ENCODE measurements around the gene WDR83. TPM values are rescaled to one million over a fixed set of nuclear protein-coding genes. Genes with fewer than 3 reads are reported as not detected.

The WDR83 gene
- total and polyA plus RNA-seq, 2 of the 8 experiments (the other 6 are each of a cell fraction or from before 2014, with no cell fraction given), result 12.6 to 15.3 TPM

- H3K36me3 ChIP-seq (ENCODE audit: control insufficient read depth in 2 of 4, insufficient read depth in 4 of 4, low read length in 3 of 4), result peaks cover under 1 to 12% (median 8%) of the 10 kb centered on the region in 4 experiments; a peak in 7 of 8 replicates
- peaks cover 4% of the 10 kb centered on the region; the same call in 1 of the 2 replicates for H3K79me1 ChIP-seq (ENCODE audit: low read depth, low read length)
- TF ChIP-seq SUZ12 (IDR thresholded peaks at IDR 0.05; ENCODE audit: low read length), result no peak
- TF ChIP-seq MAX (IDR thresholded peaks at IDR 0.05), result peak; percentile 7; the same call in 1 of the 2 replicates
- H2BK12ac ChIP-seq (ENCODE audit: low read depth, low read length), result no peak overlapping the region
- no peak overlapping the region for H3K14ac ChIP-seq (ENCODE audit: insufficient read length)
- H3K23me2 ChIP-seq (ENCODE audit: low read depth, low read length), result peaks cover 24% of the 10 kb centered on the region
- H3K27me3 ChIP-seq (replicated peaks in 1 of 4; ENCODE audit: control insufficient read depth in 3 of 4, extremely low read depth in 1 of 4, insufficient read depth in 3 of 4, low read length in 3 of 4), result no peaks in the 10 kb centered on the region; a peak in 1 of 7 replicates
- H2AFZ ChIP-seq (ENCODE audit: low read length), result peak overlapping the region; percentile 98; the same call in 1 of the 2 replicates
- H3K79me2 ChIP-seq (ENCODE audit: control insufficient read depth in 1 of 2, insufficient read depth in 2 of 2, low read length in 2 of 2), result peaks cover 0 to 22% of the 10 kb centered on the region in 2 experiments; a peak in 1 of 4 replicates
- H2BK5ac ChIP-seq (ENCODE audit: low read depth, low read length), result 0 out of 2 replicates have a peak overlapping the region, but pooled peaks have one; percentile 62
- FAIRE-seq, result no peak
- H2AK5ac ChIP-seq (ENCODE audit: low read depth, low read length), result no peak overlapping the region
- CTCF ChIA-PET (ENCODE audit: partially characterized antibody), result interaction anchor here (1.2 to 1.4 kb wide), 2 partner anchors 12 to 123 kb away, joined by 3 to 5 read pairs; no protein-coding TSS in a partner anchor
- H4K20me1 ChIP-seq (replicated peaks in 1 of 2; ENCODE audit: control insufficient read depth in 1 of 2, insufficient read depth in 2 of 2, low read length in 2 of 2), result peaks cover 3 to 16% of the 10 kb centered on the region in 2 experiments
- H3K27ac ChIP-seq (ENCODE audit: low read depth, low read length), result peak overlapping the region; percentile 99; the same call in 1 of the 2 replicates
- peaks cover 3 to 22% (median 7%) of the 10 kb centered on the region in 4 experiments for H3K4me1 ChIP-seq (replicated peaks in 1 of 4; ENCODE audit: control insufficient read depth in 3 of 4, insufficient read depth in 4 of 4, low read length in 3 of 4)
- H3K9ac ChIP-seq (replicated peaks in 1 of 4; ENCODE audit: extremely low read depth in 1 of 4, low read depth in 3 of 4, low read length in 3 of 4), result peak overlapping the region; percentile 81 to 94 (median 86)
- H4K5ac ChIP-seq (ENCODE audit: insufficient read length, low read depth, low read length), result peak overlapping the region; percentile 20
- no peak overlapping the region for H2BK20ac ChIP-seq (ENCODE audit: low read length)
- POLR2A ChIA-PET (ENCODE audit: partially characterized antibody), result interaction anchor here (0.6 to 5.3 kb wide), 16 partner anchors 9 to 184 kb away, joined by 3 to 23 read pairs (median 4); partner anchors contain the start of genes DHPS, GET3, TNPO2 and TRIR
- H3K4me2 ChIP-seq (ENCODE audit: insufficient read depth in 1 of 2, low read depth in 2 of 2, low read length in 2 of 2), result peak overlapping the region; percentile 86 to 95
- no peak overlapping the region for H2BK120ac ChIP-seq (replicated peaks; ENCODE audit: low read depth, low read length)
- H3K18ac ChIP-seq (ENCODE audit: extremely low read depth, low read length), result no peak overlapping the region
- peak overlapping the region; percentile 78 to 95 (median 85) for H3K4me3 ChIP-seq (ENCODE audit: extremely low read depth in 1 of 4, insufficient read depth in 2 of 4, low read depth in 3 of 4, low read length in 4 of 4)
- no peak overlapping the region for H3K23ac ChIP-seq (ENCODE audit: insufficient read length)
- no peaks in the 10 kb centered on the region for H3K9me3 ChIP-seq (ENCODE audit: insufficient read depth in 2 of 2, low read depth in 1 of 2, low read length in 1 of 2)
- no peak overlapping the region for H4K91ac ChIP-seq (replicated peaks; ENCODE audit: insufficient read length, low read length)
- H4K8ac ChIP-seq (ENCODE audit: extremely low read depth, insufficient read depth, low read length), result peak overlapping the region; percentile 83; the same call in 1 of the 2 replicates
- no peak overlapping the region for H3K4ac ChIP-seq (replicated peaks; ENCODE audit: insufficient read length, low read depth, low read length)
- peak in 1 of 2 experiments; percentile 70 for DNase-seq (ENCODE audit: low read depth in 1 of 2, low spot score in 2 of 2)
- H3K56ac ChIP-seq (replicated peaks; ENCODE audit: insufficient read length, low read depth, low read length), result no peak overlapping the region
- H2BK15ac ChIP-seq (ENCODE audit: low read length), result no peak overlapping the region
- 4% methylated on average over 23 of the region's 24 CpGs; no CpG with 5 or more reads in 1 of the 2 experiments for WGBS, 2 experiments (ENCODE audit: extremely low coverage in 1 of 2, insufficient coverage in 1 of 2, insufficient read length in 1 of 2, insufficient replicate concordance in 2 of 2, low coverage in 1 of 2, low lambda C conversion rate in 2 of 2, missing lambda C conversion rate in 1 of 2)
Observed at GRCh38 chr19:12668932-12669269, 2.3 kb downstream of the WDR83 start.

All from H1 (cell line).